Measurements from ENCODE around the gene CREB5. TPM values are rescaled to one million over a fixed set of nuclear protein-coding genes. Genes with fewer than 3 reads are reported as not detected.

The CREB5 gene
- total and polyA plus RNA-seq, 10 donors, result 0.88 to 56.8 (median 23.5) TPM

DNA sequence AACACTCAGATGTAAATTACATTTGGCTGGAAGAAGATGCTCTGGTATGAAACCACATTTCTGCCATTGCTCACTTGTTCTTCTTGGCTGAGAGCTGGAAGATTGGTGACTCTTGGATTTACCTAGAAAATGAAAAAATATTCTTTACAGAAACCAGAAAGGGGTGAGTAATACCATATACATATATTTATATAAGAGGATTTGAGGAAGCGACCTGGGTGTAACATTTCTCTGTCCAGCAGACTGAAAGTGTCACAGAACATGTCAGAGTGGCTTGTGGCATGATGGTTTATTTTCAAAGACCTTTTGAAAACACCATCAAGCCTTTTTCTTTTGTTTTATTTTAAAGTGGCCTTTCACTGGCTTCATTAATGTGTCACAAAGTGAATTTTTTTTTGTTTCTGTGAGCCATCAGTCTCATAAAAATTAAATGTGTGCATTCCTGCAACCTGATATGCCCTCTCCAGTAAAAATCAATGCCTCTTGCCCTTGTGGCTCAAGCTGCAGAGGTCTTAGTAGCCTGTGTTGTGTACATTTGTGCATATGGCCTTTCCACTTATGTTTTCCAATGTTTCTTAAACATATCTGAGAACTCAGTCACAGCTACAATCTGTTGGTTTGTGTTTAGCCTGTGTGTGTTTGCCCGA, 23.5 kb downstream of the CREB5 start:
- H3K36me3 ChIP-seq, result no peaks in the 10 kb centered on the region
- peaks cover 0 to 13% (median 5%) of the 10 kb centered on the region in 7 donors for H3K27me3 ChIP-seq (replicated peaks in 1 of 7)
- no peak overlapping the region for H3K27ac ChIP-seq
- WGBS, 5 donors, result 74 to 89% (median 82%) methylated on average over 2 of the region's 2 CpGs
- H3K9me3 ChIP-seq, result no peaks in the 10 kb centered on the region
- TF ChIP-seq, protein P1, sequence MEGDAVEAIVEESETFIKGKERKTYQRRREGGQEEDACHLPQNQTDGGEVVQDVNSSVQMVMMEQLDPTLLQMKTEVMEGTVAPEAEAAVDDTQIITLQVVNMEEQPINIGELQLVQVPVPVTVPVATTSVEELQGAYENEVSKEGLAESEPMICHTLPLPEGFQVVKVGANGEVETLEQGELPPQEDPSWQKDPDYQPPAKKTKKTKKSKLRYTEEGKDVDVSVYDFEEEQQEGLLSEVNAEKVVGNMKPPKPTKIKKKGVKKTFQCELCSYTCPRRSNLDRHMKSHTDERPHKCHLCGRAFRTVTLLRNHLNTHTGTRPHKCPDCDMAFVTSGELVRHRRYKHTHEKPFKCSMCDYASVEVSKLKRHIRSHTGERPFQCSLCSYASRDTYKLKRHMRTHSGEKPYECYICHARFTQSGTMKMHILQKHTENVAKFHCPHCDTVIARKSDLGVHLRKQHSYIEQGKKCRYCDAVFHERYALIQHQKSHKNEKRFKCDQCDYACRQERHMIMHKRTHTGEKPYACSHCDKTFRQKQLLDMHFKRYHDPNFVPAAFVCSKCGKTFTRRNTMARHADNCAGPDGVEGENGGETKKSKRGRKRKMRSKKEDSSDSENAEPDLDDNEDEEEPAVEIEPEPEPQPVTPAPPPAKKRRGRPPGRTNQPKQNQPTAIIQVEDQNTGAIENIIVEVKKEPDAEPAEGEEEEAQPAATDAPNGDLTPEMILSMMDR (IDR thresholded peaks at IDR 0.05 in 8 of 11, conservative IDR thresholded peaks at IDR 0.05 in 3 of 11), result no peak
- TF ChIP-seq POLR2AphosphoS5 (IDR thresholded peaks at IDR 0.05) (no peak), POLR2A (IDR thresholded peaks at IDR 0.05) (no peak)
- intact Hi-C loops (cut with DNase I; ENCODE audit: low total_unique reads), result no loop called here
- no peak overlapping the region for H3K4me3 ChIP-seq
- DNase-seq, result no peak
- H3K4me1 ChIP-seq, result no peaks in the 10 kb centered on the region

DNA sequence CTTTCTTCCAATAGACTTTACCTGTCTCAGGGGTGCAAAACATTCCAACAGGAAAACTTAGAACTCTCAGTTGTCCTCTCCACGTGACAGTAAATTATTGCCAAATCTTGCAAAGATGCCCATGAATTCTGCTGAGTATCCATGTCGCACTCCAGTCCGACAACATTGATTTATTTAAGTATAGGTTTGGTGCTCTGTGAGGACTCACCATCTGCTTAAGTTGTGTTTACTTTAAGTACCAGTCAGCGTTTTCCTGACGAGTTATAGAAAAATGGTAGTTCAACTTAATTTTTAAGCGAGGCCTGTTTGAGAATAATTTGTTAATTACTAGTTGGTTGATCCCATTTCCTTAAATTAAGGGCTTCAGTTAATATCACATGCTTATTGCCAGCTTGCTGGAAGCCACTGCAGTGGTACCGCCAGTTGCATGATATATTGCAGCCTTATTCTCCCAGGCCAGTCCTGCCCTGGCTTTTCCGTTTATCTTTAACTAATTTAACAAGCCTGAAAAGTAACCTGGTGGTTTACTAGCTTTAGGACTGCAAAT, 27.8 kb downstream of the CREB5 start:
- no peak for TF ChIP-seq POLR2AphosphoS5 (IDR thresholded peaks at IDR 0.05)
- TF ChIP-seq POLR2A (IDR thresholded peaks at IDR 0.05), result no peak
- TF ChIP-seq, protein P1 (IDR thresholded peaks at IDR 0.05 in 8 of 11, conservative IDR thresholded peaks at IDR 0.05 in 3 of 11), result no peak
- intact Hi-C loops (cut with DNase I; ENCODE audit: low total_unique reads), result no loop called here
- DNase-seq, result no peak
- Histone ChIP-seq H3K27ac (no peak overlapping the region), H3K4me1 (no peaks in the 10 kb centered on the region), H3K36me3 (no peaks in the 10 kb centered on the region), H3K4me3 (no peak overlapping the region), H3K9me3 (no peaks in the 10 kb centered on the region), H3K27me3 (replicated peaks in 1 of 7) (no peaks in the 10 kb centered on the region)
- 87 to 91% (median 90%) methylated on average over 8 of the region's 8 CpGs for WGBS, 5 donors

DNA sequence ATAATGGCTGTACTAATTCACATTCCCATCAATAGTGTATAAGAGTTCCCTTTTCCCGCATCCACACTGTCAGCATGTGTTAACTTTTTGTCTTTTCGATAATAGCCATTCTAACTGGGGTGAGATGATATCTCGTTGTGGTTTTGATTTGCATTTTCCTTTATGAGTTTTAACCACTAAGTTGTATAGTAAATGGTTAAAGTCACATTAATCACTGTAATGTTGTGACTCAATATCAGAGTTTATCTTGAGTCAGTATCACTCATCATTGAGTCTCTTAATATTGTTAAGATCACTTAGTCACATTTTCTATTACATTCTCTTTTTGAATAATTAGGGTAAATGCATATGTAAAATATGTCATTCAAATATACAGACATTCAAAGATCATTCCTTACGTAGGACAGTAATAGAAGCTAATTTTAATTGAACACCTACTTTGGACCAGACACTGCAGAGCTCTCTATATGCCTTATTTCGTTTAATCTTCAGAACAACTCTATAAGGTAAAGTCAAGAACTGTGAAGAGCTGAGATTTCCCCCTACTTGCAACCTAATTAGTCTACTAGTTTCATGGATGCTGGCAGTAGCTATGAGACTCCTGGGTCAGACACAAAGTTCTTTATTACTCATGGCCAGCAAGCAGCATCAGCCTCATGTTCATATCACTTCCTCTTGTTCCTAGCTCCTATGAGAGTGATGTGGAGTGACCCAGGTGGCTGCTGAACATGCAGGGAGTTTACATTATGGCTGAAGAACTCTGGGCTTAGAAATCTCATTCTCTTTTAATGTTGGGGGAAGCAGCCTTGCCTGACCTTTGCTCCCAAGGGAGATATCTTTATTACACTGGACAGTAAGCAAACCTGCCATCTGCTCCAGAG, 30.5 kb downstream of the CREB5 start:
- TF ChIP-seq, protein P1 (IDR thresholded peaks at IDR 0.05 in 8 of 11, conservative IDR thresholded peaks at IDR 0.05 in 3 of 11), result no peak
- DNase-seq, result no peak
- intact Hi-C loops (cut with DNase I; ENCODE audit: low total_unique reads), result no loop called here
- Histone ChIP-seq H3K36me3 (no peaks in the 10 kb centered on the region), H3K9me3 (no peaks in the 10 kb centered on the region), H3K27me3 (replicated peaks in 1 of 7) (no peaks in the 10 kb centered on the region), H3K4me3 (no peak overlapping the region), H3K4me1 (no peaks in the 10 kb centered on the region), H3K27ac (no peak overlapping the region)
- 68 to 81% (median 76%) methylated on average over 5 of the region's 5 CpGs for WGBS, 5 donors

DNA sequence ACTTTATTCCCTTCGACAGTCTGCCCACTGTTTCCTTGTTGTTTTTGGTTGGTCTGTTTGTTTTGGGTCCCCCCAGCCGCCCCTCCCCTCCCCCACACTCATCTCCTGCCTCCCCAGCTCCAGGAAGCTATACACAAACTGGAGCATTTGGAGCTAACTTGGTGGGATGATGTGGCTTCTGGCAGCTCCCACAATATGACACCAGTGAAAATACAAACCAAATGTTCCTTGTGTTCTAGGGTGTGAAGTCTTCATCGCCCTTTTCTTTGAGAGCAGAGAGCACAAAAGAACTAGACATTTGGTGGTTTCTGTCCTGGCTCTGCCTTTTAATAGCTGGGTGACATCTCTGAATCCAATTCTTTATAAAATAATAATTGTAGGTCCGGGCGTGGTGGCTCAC, 33.8 kb downstream of the CREB5 start:
- H3K4me3 ChIP-seq, result no peak overlapping the region
- H3K9me3 ChIP-seq, result no peaks in the 10 kb centered on the region
- DNase-seq, result no peak
- no peak overlapping the region for H3K27ac ChIP-seq
- H3K4me1 ChIP-seq, result no peaks in the 10 kb centered on the region
- no peaks in the 10 kb centered on the region for H3K36me3 ChIP-seq
- WGBS, 5 donors, result 81 to 90% (median 87%) methylated on average over 5 of the region's 5 CpGs
- no peaks in the 10 kb centered on the region for H3K27me3 ChIP-seq (replicated peaks in 1 of 7)
- TF ChIP-seq POLR2AphosphoS5 (IDR thresholded peaks at IDR 0.05) (no peak), POLR2A (IDR thresholded peaks at IDR 0.05) (no peak)
- TF ChIP-seq, protein P1 (IDR thresholded peaks at IDR 0.05 in 8 of 11, conservative IDR thresholded peaks at IDR 0.05 in 3 of 11), result no peak
- intact Hi-C loops (cut with DNase I; ENCODE audit: low total_unique reads), result no loop called here

All from spleen (tissue), 11 donors.